HL-60 (cell line): ENCODE data around the gene TUT7.

Experiments used
- DNase-seq, 2 experiments: peaks; one replicate each; pipeline ENCODE4 v3.0.0-alpha.2; 2010 to 2020; ENCODE audit warnings: low read depth in 1 of 2, low spot score in 1 of 2
- H3K27ac ChIP-seq: fragments of 250-450 bp; sonication (Bioruptor Pico); replicated peaks from 2 replicates; pipeline ENCODE4 v1.5.1; 2020; ENCODE audit warnings: mild to moderate bottlenecking, moderate library complexity
- H3K27me3 ChIP-seq: fragments of 250-450 bp; sonication (Bioruptor Pico); 2 replicates; pipeline ENCODE4 v1.5.1; 2021; ENCODE audit warnings: mild to moderate bottlenecking, moderate library complexity; ENCODE audit not compliant: insufficient read depth, poor library complexity, severe bottlenecking
- H3K4me3 ChIP-seq: replicated peaks from 2 replicates; pipeline ENCODE4 v1.5.1; 2011; ENCODE audit warnings: mild to moderate bottlenecking, control low read depth, low read length; ENCODE audit not compliant: insufficient read depth
- GABPA ChIP-seq: IDR thresholded peaks from 2 replicates; pipeline ENCODE4 v1.6.1; 2012; ENCODE audit warnings: low read depth
- POLR2AphosphoS5 ChIP-seq: IDR thresholded peaks from 2 replicates; pipeline ENCODE4 v1.6.1; 2012; ENCODE audit warnings: low read depth
- SPI1 ChIP-seq: IDR thresholded peaks from 2 replicates; pipeline ENCODE4 v1.6.1; 2012; ENCODE audit warnings: low read depth, mild to moderate bottlenecking, borderline replicate concordance
- TF ChIP-seq, protein P1 (sequence below): IDR thresholded peaks from one replicate; pipeline ENCODE4 v1.5.1; 2011; ENCODE audit warnings: low read length, control low read depth, inconsistent platforms; ENCODE audit not compliant: insufficient read depth
- TF ChIP-seq, protein P2 (sequence below): IDR thresholded peaks from 2 replicates; pipeline ENCODE4 v1.6.1; 2012; ENCODE audit warnings: low read depth; ENCODE audit not compliant: insufficient replicate concordance

The TUT7 gene

DNA sequence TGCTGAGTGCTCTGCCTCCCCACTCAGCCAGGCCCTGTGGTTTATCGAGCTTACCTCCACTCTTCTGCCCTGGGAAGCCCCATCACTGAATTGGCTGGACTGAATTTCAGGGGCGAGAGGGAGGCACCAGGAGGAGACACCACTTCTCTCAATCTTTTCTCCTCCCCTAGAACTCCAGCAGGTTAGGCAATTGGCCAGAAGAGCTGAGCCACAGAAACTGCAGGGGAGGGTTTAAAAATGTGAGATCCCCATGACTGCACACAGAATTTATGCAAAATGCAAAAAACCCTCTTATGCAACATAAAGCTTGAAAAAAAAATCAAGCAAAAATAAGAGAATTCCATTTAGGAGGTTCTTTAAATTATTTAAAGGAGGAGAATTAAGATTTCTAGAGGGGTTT, 29.9 kb downstream of the TUT7 start:
- TF ChIP-seq, protein P1, sequence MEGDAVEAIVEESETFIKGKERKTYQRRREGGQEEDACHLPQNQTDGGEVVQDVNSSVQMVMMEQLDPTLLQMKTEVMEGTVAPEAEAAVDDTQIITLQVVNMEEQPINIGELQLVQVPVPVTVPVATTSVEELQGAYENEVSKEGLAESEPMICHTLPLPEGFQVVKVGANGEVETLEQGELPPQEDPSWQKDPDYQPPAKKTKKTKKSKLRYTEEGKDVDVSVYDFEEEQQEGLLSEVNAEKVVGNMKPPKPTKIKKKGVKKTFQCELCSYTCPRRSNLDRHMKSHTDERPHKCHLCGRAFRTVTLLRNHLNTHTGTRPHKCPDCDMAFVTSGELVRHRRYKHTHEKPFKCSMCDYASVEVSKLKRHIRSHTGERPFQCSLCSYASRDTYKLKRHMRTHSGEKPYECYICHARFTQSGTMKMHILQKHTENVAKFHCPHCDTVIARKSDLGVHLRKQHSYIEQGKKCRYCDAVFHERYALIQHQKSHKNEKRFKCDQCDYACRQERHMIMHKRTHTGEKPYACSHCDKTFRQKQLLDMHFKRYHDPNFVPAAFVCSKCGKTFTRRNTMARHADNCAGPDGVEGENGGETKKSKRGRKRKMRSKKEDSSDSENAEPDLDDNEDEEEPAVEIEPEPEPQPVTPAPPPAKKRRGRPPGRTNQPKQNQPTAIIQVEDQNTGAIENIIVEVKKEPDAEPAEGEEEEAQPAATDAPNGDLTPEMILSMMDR = no peak
- TF ChIP-seq SPI1 (no peak), POLR2AphosphoS5 (no peak), GABPA (no peak)
- TF ChIP-seq, protein P2, sequence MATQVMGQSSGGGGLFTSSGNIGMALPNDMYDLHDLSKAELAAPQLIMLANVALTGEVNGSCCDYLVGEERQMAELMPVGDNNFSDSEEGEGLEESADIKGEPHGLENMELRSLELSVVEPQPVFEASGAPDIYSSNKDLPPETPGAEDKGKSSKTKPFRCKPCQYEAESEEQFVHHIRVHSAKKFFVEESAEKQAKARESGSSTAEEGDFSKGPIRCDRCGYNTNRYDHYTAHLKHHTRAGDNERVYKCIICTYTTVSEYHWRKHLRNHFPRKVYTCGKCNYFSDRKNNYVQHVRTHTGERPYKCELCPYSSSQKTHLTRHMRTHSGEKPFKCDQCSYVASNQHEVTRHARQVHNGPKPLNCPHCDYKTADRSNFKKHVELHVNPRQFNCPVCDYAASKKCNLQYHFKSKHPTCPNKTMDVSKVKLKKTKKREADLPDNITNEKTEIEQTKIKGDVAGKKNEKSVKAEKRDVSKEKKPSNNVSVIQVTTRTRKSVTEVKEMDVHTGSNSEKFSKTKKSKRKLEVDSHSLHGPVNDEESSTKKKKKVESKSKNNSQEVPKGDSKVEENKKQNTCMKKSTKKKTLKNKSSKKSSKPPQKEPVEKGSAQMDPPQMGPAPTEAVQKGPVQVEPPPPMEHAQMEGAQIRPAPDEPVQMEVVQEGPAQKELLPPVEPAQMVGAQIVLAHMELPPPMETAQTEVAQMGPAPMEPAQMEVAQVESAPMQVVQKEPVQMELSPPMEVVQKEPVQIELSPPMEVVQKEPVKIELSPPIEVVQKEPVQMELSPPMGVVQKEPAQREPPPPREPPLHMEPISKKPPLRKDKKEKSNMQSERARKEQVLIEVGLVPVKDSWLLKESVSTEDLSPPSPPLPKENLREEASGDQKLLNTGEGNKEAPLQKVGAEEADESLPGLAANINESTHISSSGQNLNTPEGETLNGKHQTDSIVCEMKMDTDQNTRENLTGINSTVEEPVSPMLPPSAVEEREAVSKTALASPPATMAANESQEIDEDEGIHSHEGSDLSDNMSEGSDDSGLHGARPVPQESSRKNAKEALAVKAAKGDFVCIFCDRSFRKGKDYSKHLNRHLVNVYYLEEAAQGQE = no peak

DNA sequence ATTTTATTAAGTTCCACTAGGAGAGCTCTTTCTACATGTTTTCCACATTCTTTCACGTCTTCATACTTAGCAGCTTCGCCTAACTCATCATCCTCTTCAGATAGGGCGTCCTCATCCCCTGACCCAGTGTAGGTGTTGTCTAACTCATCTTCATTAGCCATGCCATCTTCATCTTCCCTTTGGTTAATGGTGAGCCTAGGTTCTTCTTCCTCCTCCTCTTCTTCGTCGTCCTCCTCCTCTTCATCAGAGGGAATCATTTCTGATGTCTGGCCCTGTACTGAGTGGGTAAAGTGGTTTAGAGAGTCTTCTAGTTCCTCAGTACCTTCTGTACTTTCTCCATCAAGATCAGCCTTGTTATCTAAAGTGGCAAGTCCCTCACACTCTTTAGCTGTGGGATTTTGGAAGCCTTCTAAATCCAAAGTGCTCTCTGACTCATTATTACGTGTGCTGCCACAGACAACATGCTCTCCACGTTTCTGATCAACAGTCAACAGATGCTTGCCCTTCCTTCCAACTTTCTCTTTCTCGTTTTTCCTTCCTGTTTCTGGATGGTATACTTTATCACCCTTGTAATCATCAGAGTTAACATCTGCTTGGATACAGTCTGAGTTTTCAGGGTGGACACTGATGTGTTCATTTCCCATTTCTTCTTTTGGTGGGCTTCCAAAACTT, 31.1 kb downstream of the TUT7 start:
- H3K27ac ChIP-seq = no peak overlapping the region
- TF ChIP-seq, protein P2 = no peak
- no peak for TF ChIP-seq GABPA
- TF ChIP-seq, protein P1 = no peak
- TF ChIP-seq POLR2AphosphoS5 = no peak
- no peak for TF ChIP-seq SPI1
- no peaks in the 10 kb centered on the region for H3K27me3 ChIP-seq
- no peak for DNase-seq
- H3K4me3 ChIP-seq = no peak overlapping the region

More for the DNA sequence above, 29.9 kb downstream of the TUT7 start:
- no peaks in the 10 kb centered on the region for H3K27me3 ChIP-seq
- no peak overlapping the region for H3K4me3 ChIP-seq
- DNase-seq = no peak
- no peak overlapping the region for H3K27ac ChIP-seq

DNA sequence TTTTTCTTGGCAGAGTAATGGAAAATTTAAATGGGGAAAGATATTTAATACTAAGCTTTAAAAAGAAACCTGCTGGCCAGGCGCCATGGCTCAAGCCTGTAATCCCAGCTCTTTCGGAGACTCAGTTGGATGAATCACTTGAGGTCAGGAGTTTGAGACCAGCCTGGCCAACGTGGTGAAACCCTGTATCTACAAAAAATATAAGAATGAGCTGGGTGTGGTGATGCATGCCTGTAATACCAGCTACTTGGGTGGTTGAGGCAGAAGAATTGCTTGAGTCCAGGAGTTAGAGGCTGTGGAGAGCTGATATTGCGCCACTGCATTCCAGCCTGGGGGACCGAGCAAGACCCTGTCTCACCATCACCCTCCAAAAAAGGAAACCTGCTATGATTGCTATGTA, 32.8 kb downstream of the TUT7 start:
- no peaks in the 10 kb centered on the region for H3K27me3 ChIP-seq
- TF ChIP-seq POLR2AphosphoS5 (no peak), SPI1 (no peak), GABPA (no peak)
- TF ChIP-seq, protein P1 = no peak
- TF ChIP-seq, protein P2 = no peak
- no peak overlapping the region for H3K27ac ChIP-seq
- no peak for DNase-seq
- H3K4me3 ChIP-seq = no peak overlapping the region
